Muscle layer of colon (tissue), 2 donors: ENCODE results near the gene NIN.

Source experiments
- H3K27ac ChIP-seq: one replicate; pipeline ENCODE4 v1.7.0; 2013; ENCODE audit warnings: low read depth, mild to moderate bottlenecking, low read length, moderate library complexity
- H3K27me3 ChIP-seq, 2 donors: one replicate each; pipeline ENCODE4 v1.7.0; 2013; ENCODE audit warnings: low read length in 2 of 2, mild to moderate bottlenecking in 2 of 2; ENCODE audit not compliant: insufficient read depth in 2 of 2, control insufficient read depth in 1 of 2
- H3K36me3 ChIP-seq: one replicate; pipeline ENCODE4 v1.7.0; 2013; ENCODE audit warnings: mild to moderate bottlenecking, low read length; ENCODE audit not compliant: insufficient read depth
- H3K4me1 ChIP-seq: one replicate; pipeline ENCODE4 v1.7.0; 2013; ENCODE audit warnings: mild to moderate bottlenecking, low read length; ENCODE audit not compliant: insufficient read depth
- H3K4me3 ChIP-seq, 2 donors: one replicate each; pipeline ENCODE4 v1.7.0; 2013; ENCODE audit warnings: low read length in 2 of 2, low read depth in 1 of 2, mild to moderate bottlenecking in 1 of 2, moderate library complexity in 1 of 2
- H3K9ac ChIP-seq: one replicate; pipeline ENCODE4 v1.7.0; 2013; ENCODE audit warnings: low read length
- H3K9me3 ChIP-seq: one replicate; pipeline ENCODE4 v1.7.0; 2013; ENCODE audit warnings: mild to moderate bottlenecking, low read length
- donor health status: abdominal sarcoma.
- donor health status: Adenocarcinoma of cecum.

NIN gene

GRCh38 chr14:50813544-50813863 is 17.5 kb downstream of the NIN start:
- H3K36me3 ChIP-seq: no peaks in the 10 kb centered on the region
- H3K9me3 ChIP-seq: no peaks in the 10 kb centered on the region
- no peaks in the 10 kb centered on the region for H3K27me3 ChIP-seq
- H3K4me1 ChIP-seq: no peaks in the 10 kb centered on the region
- no peak overlapping the region for H3K9ac ChIP-seq
- no peak overlapping the region for H3K4me3 ChIP-seq
- H3K27ac ChIP-seq: no peak overlapping the region

- Histone ChIP-seq H3K4me3 (no peak overlapping the region), H3K36me3 (no peaks in the 10 kb centered on the region), H3K27ac (no peak overlapping the region), H3K4me1 (no peaks in the 10 kb centered on the region), H3K9ac (no peak overlapping the region), H3K9me3 (no peaks in the 10 kb centered on the region), H3K27me3 (no peaks in the 10 kb centered on the region)
These were observed 18.0 kb downstream of the NIN start for GRCh38 chr14:50812856-50813543.

DNA sequence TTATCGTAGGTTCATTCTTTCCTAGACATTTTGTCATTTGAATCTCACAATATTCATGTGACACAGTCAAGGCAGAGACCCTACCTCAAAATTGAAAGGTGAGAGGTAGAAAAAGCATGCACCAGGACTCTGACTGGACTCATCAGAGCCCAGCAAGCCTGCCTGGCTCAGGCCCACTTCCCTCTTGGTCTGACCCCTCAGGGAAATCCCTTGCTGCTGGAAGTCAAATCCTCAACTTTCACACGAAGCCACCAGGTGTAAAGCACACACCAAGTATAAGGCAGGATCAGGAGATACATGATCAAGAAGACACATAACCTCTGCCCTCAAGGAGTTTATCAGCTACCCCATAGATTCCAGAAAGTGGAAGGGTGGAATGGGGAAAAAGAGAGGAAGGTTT is 18.8 kb downstream of the NIN start:
- Histone ChIP-seq H3K36me3 (no peaks in the 10 kb centered on the region), H3K9me3 (no peaks in the 10 kb centered on the region), H3K4me3 (no peak overlapping the region), H3K27me3 (no peaks in the 10 kb centered on the region), H3K4me1 (no peaks in the 10 kb centered on the region), H3K9ac (no peak overlapping the region), H3K27ac (no peak overlapping the region)

- no peak overlapping the region for H3K9ac ChIP-seq
- no peaks in the 10 kb centered on the region for H3K9me3 ChIP-seq
- H3K4me1 ChIP-seq: no peaks in the 10 kb centered on the region
- no peaks in the 10 kb centered on the region for H3K27me3 ChIP-seq
- H3K27ac ChIP-seq: no peak overlapping the region
- no peak overlapping the region for H3K4me3 ChIP-seq
- H3K36me3 ChIP-seq: peaks cover 7% of the 10 kb centered on the region
These were observed 22.9 kb downstream of the NIN start for GRCh38 chr14:50808053-50808452.

GRCh38 chr14:50806241-50806933 is 24.6 kb downstream of the NIN start:
- Histone ChIP-seq H3K9ac (no peak overlapping the region), H3K9me3 (no peaks in the 10 kb centered on the region), H3K36me3 (peaks cover 7% of the 10 kb centered on the region), H3K27ac (no peak overlapping the region), H3K4me1 (no peaks in the 10 kb centered on the region), H3K4me3 (no peak overlapping the region), H3K27me3 (no peaks in the 10 kb centered on the region)

GRCh38 chr14:50805396-50805795 is 25.6 kb downstream of the NIN start:
- no peak overlapping the region for H3K27ac ChIP-seq
- peaks cover 7% of the 10 kb centered on the region for H3K36me3 ChIP-seq
- no peaks in the 10 kb centered on the region for H3K9me3 ChIP-seq
- H3K4me1 ChIP-seq: no peaks in the 10 kb centered on the region
- H3K9ac ChIP-seq: no peak overlapping the region
- H3K27me3 ChIP-seq: no peaks in the 10 kb centered on the region
- H3K4me3 ChIP-seq: no peak overlapping the region

- no peak overlapping the region for H3K4me3 ChIP-seq
- H3K4me1 ChIP-seq: no peaks in the 10 kb centered on the region
- no peak overlapping the region for H3K9ac ChIP-seq
- H3K27ac ChIP-seq: peak overlapping the region; percentile 48
- H3K9me3 ChIP-seq: no peaks in the 10 kb centered on the region
- no peaks in the 10 kb centered on the region for H3K27me3 ChIP-seq
- peaks cover 7% of the 10 kb centered on the region for H3K36me3 ChIP-seq
These were observed 26.7 kb downstream of the NIN start for GRCh38 chr14:50804181-50804721.

DNA sequence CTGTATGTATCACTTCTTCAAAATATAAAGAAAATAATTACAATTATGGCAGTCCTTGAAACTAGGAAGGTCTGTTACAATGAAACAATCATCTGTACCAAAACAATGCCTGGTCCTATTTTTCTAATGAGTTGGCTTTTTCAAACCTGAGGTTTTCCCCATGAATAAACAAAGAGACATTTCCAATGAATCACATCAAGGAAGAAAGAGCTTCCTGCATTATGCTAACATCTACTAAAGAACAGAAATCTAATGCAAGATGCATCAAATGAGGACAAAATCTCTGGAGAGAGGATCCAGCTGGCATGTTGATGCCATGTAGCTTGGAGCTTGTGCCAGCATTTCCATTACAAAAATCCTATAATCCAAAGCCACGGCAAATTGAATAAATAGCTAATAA is 29.3 kb downstream of the NIN start:
- H3K4me1 ChIP-seq: no peaks in the 10 kb centered on the region

DNA sequence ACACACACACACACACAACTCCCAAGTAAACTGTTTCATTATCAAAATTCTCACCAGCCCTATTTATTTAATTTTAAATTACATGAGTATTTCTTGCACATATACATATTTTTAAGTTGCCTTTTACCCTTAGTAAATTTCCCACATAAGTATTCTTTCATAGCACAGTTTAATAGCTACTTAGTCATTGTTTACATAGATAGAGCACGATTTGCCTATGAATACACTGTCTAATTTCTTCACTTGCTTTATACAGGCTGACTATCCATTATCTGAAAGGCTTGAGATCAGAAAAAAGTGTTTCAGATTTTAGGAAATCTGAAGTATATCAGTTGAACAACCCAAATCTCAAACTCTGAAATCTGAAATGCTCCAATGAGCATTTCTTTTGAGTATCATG is 30.9 kb downstream of the NIN start:
- Histone ChIP-seq H3K9me3 (no peaks in the 10 kb centered on the region), H3K4me1 (no peaks in the 10 kb centered on the region), H3K4me3 (no peak overlapping the region), H3K36me3 (no peaks in the 10 kb centered on the region), H3K9ac (no peak overlapping the region), H3K27me3 (no peaks in the 10 kb centered on the region), H3K27ac (no peak overlapping the region)

More for the DNA sequence above, 29.3 kb downstream of the NIN start:
- Histone ChIP-seq H3K9ac (no peak overlapping the region), H3K36me3 (peaks cover 7% of the 10 kb centered on the region), H3K9me3 (no peaks in the 10 kb centered on the region), H3K27ac (no peak overlapping the region), H3K4me3 (no peak overlapping the region), H3K27me3 (no peaks in the 10 kb centered on the region)

GRCh38 chr14:50798048-50798421 is 32.9 kb downstream of the NIN start:
- no peaks in the 10 kb centered on the region for H3K9me3 ChIP-seq
- H3K27ac ChIP-seq: no peak overlapping the region
- H3K27me3 ChIP-seq: no peaks in the 10 kb centered on the region
- no peak overlapping the region for H3K4me3 ChIP-seq
- no peaks in the 10 kb centered on the region for H3K4me1 ChIP-seq
- H3K36me3 ChIP-seq: no peaks in the 10 kb centered on the region
- H3K9ac ChIP-seq: no peak overlapping the region

- Histone ChIP-seq H3K9ac (no peak overlapping the region), H3K9me3 (no peaks in the 10 kb centered on the region), H3K36me3 (no peaks in the 10 kb centered on the region), H3K4me1 (no peaks in the 10 kb centered on the region), H3K27ac (no peak overlapping the region), H3K4me3 (no peak overlapping the region), H3K27me3 (no peaks in the 10 kb centered on the region)
These were observed 33.5 kb downstream of the NIN start for GRCh38 chr14:50797250-50798047.
